Activated CD8-positive, alpha-beta T cell treated with anti-CD3 and anti-CD28 coated beads for 36 hours (primary cell): ENCODE data around the gene ADORA3. TPM values are rescaled to one million over a fixed set of nuclear protein-coding genes. Genes with fewer than 3 reads are reported as not detected.

ENCODE experiments used
- ATAC-seq: fragments of 200-7000 bp; cut with Tn5 transposase; one replicate; pipeline ENCODE4 v1.10.0; 2021; ENCODE audit warnings: mild to moderate bottlenecking, moderate library complexity
- CTCF ChIA-PET: fragments of 350-600 bp; sonication (Branson Sonifier 250); formaldehyde crosslinking; loops from one replicate; lab custom pipeline; 2021; ENCODE audit warnings: antibody characterized with exemption; lab: Charles Lee
- POLR2A ChIA-PET: fragments of 350-600 bp; sonication (Branson Sonifier 250); formaldehyde crosslinking; loops from one replicate; lab custom pipeline; 2021; ENCODE audit warnings: antibody characterized with exemption; lab: Charles Lee
- DNase-seq: peaks from one replicate; pipeline ENCODE4 v3.0.0-alpha.2; 2020
- H3K27ac Mint-ChIP-seq: one replicate; pipeline ENCODE4 v1.8.0; 2021; ENCODE audit warnings: mild to moderate bottlenecking, mixed read lengths
- H3K27me3 Mint-ChIP-seq: one replicate; pipeline ENCODE4 v1.8.0; 2021; ENCODE audit warnings: mixed read lengths
- H3K36me3 Mint-ChIP-seq: one replicate; pipeline ENCODE4 v1.8.0; 2021; ENCODE audit warnings: low read depth, mixed read lengths
- H3K4me1 Mint-ChIP-seq: one replicate; pipeline ENCODE4 v1.8.0; 2021; ENCODE audit warnings: low read depth, mixed read lengths
- H3K4me3 Mint-ChIP-seq: one replicate; pipeline ENCODE4 v1.8.0; 2021; ENCODE audit warnings: mild to moderate bottlenecking, moderate library complexity, mixed read lengths
- H3K9me3 Mint-ChIP-seq: one replicate; pipeline ENCODE4 v1.8.0; 2021; ENCODE audit warnings: mixed read lengths
- intact Hi-C: fragments of 100-400 bp; cut with micrococcal nuclease; formaldehyde crosslinking; loops from one replicate; pipeline ENCODE4 v1.10.0; 2022
- total RNA-seq, 2 experiments: library from RNA; stranded (reverse); gene quantifications; one replicate each; pipeline ENCODE4 v1.2.3, GENCODE V29; 2021
- TF ChIP-seq, protein P1 (sequence below): fragments of 200-600 bp; IDR thresholded peaks from one replicate; pipeline ENCODE4 v1.8.0; 2022; ENCODE audit warnings: antibody characterized with exemption, mild to moderate bottlenecking

Gene ADORA3
- total RNA-seq, 2 experiments from 2014 or later = not detected

DNA sequence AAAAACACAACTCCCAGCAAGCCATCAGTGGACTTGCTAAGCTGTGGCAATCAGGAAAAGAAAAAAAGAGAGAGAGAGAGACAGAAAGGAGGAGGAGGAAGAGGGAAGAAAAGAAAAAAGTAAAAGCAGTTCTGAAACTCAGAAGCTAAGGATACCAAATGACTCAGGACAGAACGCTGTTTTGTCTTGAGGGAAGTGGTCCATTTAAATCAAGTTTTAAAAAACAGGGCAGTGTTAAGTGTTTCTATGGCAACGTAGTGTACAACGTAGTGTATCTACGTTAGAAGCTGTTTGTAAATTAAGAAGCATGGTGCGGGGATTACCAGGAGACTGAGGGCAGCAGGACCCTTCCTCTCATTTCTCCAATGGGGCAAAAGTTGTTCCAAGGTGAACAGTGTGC, 5.8 kb downstream of the ADORA3 start:
- ChIA-PET POLR2A (interaction anchor here (1.1 to 4.2 kb wide), 6 partner anchors 9 to 104 kb away, joined by 3 to 23 read pairs (median 4); no protein-coding TSS in a partner anchor), CTCF (interaction anchor here (0.8 to 4.2 kb wide), 12 partner anchors 10 to 257 kb away, joined by 3 to 52 read pairs (median 4); no protein-coding TSS in a partner anchor)
- intact Hi-C loops = no loop called here
- no peak for DNase-seq
- Mint-ChIP-seq H3K27ac (no peak overlapping the region), H3K4me3 (no peak overlapping the region), H3K27me3 (no peaks in the 10 kb centered on the region), H3K36me3 (peaks cover 10% of the 10 kb centered on the region), H3K4me1 (peaks cover 25% of the 10 kb centered on the region), H3K9me3 (peaks cover 22% of the 10 kb centered on the region)
- TF ChIP-seq, protein P1, sequence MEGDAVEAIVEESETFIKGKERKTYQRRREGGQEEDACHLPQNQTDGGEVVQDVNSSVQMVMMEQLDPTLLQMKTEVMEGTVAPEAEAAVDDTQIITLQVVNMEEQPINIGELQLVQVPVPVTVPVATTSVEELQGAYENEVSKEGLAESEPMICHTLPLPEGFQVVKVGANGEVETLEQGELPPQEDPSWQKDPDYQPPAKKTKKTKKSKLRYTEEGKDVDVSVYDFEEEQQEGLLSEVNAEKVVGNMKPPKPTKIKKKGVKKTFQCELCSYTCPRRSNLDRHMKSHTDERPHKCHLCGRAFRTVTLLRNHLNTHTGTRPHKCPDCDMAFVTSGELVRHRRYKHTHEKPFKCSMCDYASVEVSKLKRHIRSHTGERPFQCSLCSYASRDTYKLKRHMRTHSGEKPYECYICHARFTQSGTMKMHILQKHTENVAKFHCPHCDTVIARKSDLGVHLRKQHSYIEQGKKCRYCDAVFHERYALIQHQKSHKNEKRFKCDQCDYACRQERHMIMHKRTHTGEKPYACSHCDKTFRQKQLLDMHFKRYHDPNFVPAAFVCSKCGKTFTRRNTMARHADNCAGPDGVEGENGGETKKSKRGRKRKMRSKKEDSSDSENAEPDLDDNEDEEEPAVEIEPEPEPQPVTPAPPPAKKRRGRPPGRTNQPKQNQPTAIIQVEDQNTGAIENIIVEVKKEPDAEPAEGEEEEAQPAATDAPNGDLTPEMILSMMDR = no peak
- no peak for ATAC-seq

DNA sequence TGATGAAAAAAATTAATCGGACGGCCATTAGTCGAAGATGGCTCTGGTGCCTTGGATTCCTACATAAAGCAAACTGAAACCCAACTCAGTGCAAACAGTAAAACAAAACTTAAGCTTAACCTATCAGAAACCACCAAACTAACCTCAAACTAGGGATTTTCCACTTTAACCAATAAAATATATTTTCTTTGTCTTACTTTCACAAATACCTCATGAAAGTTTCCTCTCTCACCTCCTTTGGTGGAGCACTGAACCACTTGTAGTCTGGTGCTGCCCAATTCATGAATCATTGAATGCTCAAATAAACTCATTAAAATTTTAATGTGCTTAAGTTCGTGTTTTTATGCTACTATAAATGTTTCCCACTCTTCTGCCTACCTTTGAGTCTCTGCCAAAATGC, 7.0 kb downstream of the ADORA3 start:
- ChIA-PET CTCF (interaction anchor here (1.0 to 4.2 kb wide), 7 partner anchors 9 to 267 kb away, joined by 3 to 52 read pairs (median 4); no protein-coding TSS in a partner anchor), POLR2A (interaction anchor here (0.7 to 4.2 kb wide), 5 partner anchors 11 to 96 kb away, joined by 3 to 23 read pairs (median 5); no protein-coding TSS in a partner anchor)
- intact Hi-C loops = no loop called here
- DNase-seq (peak; percentile 41), ATAC-seq (peak; percentile 89)
- Mint-ChIP-seq H3K4me1 (peaks cover 25% of the 10 kb centered on the region), H3K9me3 (peaks cover 22% of the 10 kb centered on the region), H3K27me3 (no peaks in the 10 kb centered on the region), H3K27ac (peak overlapping the region; percentile 75), H3K4me3 (no peak overlapping the region), H3K36me3 (peaks cover 10% of the 10 kb centered on the region)
- TF ChIP-seq, protein P1 = no peak

DNA sequence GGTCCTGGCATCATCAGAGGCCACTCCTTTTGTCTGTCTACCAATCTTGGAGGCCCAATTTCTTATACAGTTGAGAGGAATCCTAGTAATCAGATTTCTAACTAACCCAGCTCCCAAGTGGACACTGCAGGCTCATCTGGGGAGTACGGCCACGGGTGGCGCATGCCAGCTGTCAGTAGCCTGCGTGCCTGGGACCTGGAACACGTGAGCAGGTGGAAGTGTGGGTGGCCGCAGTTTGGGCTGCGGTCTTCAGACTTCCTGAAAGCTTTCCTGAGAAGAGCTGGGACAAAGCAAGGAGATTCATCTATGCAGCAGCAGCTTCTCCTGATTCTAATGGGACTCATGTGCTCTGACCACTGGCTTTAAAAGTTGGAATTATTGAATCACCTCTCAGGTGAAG, 12.4 kb downstream of the ADORA3 start:
- H3K9me3 Mint-ChIP-seq = peaks cover 6% of the 10 kb centered on the region
- ChIA-PET CTCF (interaction anchor here (0.7 to 2.0 kb wide), 4 partner anchors 9 to 17 kb away, joined by 3 to 7 read pairs (median 4); no protein-coding TSS in a partner anchor), POLR2A (interaction anchor here (1.2 kb wide), 1 partner anchor 10 kb away, joined by 3 read pairs; no protein-coding TSS in a partner anchor)
- no peak overlapping the region for H3K4me3 Mint-ChIP-seq
- no peaks in the 10 kb centered on the region for H3K27me3 Mint-ChIP-seq
- no peak for DNase-seq
- no peaks in the 10 kb centered on the region for H3K36me3 Mint-ChIP-seq
- ATAC-seq = no peak
- TF ChIP-seq, protein P1 = no peak
- intact Hi-C loops = no loop called here
- no peak overlapping the region for H3K27ac Mint-ChIP-seq
- peaks cover 3% of the 10 kb centered on the region for H3K4me1 Mint-ChIP-seq

DNA sequence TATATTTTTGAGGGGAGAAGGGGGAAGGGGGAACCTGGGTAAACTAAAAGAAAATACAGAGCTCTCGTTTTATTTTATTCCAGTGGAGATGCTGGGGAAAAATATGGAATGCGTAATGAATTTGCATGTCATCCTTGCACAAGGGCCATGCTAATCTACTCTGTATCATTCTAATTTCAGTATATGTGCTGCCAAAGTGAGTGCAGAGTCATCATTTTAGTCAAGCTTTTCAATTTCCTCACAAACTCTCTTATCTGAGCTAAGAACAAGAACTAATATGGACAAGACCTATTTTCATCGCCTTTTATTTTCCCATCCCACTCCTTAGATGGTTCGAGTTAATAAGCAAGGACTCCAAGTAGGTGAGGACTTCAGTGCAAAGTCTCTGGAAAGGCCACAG, 13.2 kb downstream of the ADORA3 start:
- Mint-ChIP-seq H3K4me1 (no peaks in the 10 kb centered on the region), H3K27ac (no peak overlapping the region), H3K36me3 (no peaks in the 10 kb centered on the region), H3K4me3 (no peak overlapping the region), H3K9me3 (peaks cover 5% of the 10 kb centered on the region), H3K27me3 (no peaks in the 10 kb centered on the region)
- ChIA-PET CTCF (interaction anchor here (0.7 to 2.0 kb wide), 4 partner anchors 8 to 18 kb away, joined by 3 to 7 read pairs (median 4); no protein-coding TSS in a partner anchor), POLR2A (interaction anchor here (1.0 to 1.2 kb wide), 3 partner anchors 11 to 17 kb away, joined by 3 to 5 read pairs (median 3); no protein-coding TSS in a partner anchor)
- TF ChIP-seq, protein P1 = no peak
- intact Hi-C loops = no loop called here
- ATAC-seq = no peak
- no peak for DNase-seq

DNA sequence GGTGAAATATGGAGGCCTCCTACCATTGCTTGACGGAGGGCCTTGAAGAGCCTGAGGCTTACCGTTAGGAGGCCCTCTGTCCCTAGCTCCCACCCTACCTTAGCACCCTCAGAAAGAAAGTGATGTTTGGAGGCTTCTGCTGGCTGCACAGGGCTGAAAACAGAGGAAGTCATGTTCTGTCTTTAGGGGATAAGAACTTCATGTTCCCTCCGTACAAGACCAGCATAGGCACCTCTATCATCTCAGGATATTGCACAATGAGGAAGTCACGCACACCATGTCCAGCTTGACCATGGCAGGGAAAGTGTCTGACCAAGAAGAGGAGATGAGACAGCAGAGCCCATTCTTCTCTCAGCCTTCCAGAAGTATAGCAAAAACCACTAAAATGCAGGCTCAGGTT, 13.8 kb downstream of the ADORA3 start:
- Mint-ChIP-seq H3K36me3 (no peaks in the 10 kb centered on the region), H3K9me3 (no peaks in the 10 kb centered on the region), H3K4me3 (no peak overlapping the region), H3K27ac (no peak overlapping the region), H3K27me3 (no peaks in the 10 kb centered on the region), H3K4me1 (no peaks in the 10 kb centered on the region)
- TF ChIP-seq, protein P1 = no peak
- CTCF ChIA-PET = interaction anchor here (0.7 to 2.0 kb wide), 3 partner anchors 9 to 19 kb away, joined by 3 to 7 read pairs (median 3); no protein-coding TSS in a partner anchor
- intact Hi-C loops = no loop called here
- ATAC-seq (no peak), DNase-seq (no peak)
- POLR2A ChIA-PET = interaction anchor here (1.0 to 1.1 kb wide), 2 partner anchors 13 to 18 kb away, joined by 3 to 5 read pairs; no protein-coding TSS in a partner anchor
